Bronchial epithelial cell (primary cell): Measurements from ENCODE around the gene TSC22D2. TPM values are rescaled to one million over a fixed set of nuclear protein-coding genes. Genes with fewer than 3 reads are reported as not detected.

Experiments
- DNase-seq: peaks from one replicate; pipeline ENCODE4 v3.0.0-alpha.2; 2010; ENCODE audit warnings: low read depth
- FAIRE-seq: peaks from 2 replicates; lab custom pipeline; 2011; peaks lifted over from hg19 to GRCh38; lab: Jason Lieb, UNC
- H3K27me3 ChIP-seq: 2 replicates; pipeline ENCODE4 v1.5.1; 2011; ENCODE audit warnings: low read length; ENCODE audit not compliant: control insufficient read depth, insufficient read depth
- H3K36me3 ChIP-seq: 2 replicates; pipeline ENCODE4 v1.5.1; 2011; ENCODE audit warnings: low read length; ENCODE audit not compliant: control insufficient read depth, insufficient read depth
- H3K4me3 ChIP-seq: 2 replicates; pipeline ENCODE4 v1.5.1; 2011; ENCODE audit warnings: mild to moderate bottlenecking, low read depth, low read length, control low read depth
- CTCF ChIP-seq: IDR thresholded peaks from 2 replicates; pipeline ENCODE4 v1.5.1; 2011; ENCODE audit warnings: mild to moderate bottlenecking, moderate library complexity, low read length, control low read depth, inconsistent platforms; ENCODE audit not compliant: insufficient read depth, severe bottlenecking
- total RNA-seq: library from RNA; depleted of rRNA; stranded (reverse); fragments of >200 nt; gene quantifications from 2 replicates; pipeline ENCODE4 v1.2.1, GENCODE V29; 2014

The TSC22D2 gene
- total RNA-seq: 5.0 and 5.8 TPM in 2 replicates

- TF ChIP-seq CTCF: peak; percentile 18
- Histone ChIP-seq H3K36me3 (peaks cover 5% of the 10 kb centered on the region), H3K4me3 (peak within 1 kb of the TSS; percentile 96), H3K27me3 (no peaks in the 10 kb centered on the region)
- FAIRE-seq (no peak), DNase-seq (peak; percentile 77)
These were observed at the start of gene TSC22D2 for GRCh38 chr3:150408221-150409124. Gene TSC22D2 (plus strand): TSS chr3:150408298. CDS start chr3:150409351, 1,053 bp downstream.

- no peaks in the 10 kb centered on the region for H3K36me3 ChIP-seq
- DNase-seq: peak; percentile 47
- no peak overlapping the region for H3K4me3 ChIP-seq
- no peaks in the 10 kb centered on the region for H3K27me3 ChIP-seq
- FAIRE-seq: no peak
- TF ChIP-seq CTCF: no peak
These were observed 48.7 kb upstream of the TSC22D2 start for GRCh38 chr3:150359381-150359780.

- H3K36me3 ChIP-seq: no peaks in the 10 kb centered on the region
- no peaks in the 10 kb centered on the region for H3K27me3 ChIP-seq
- no peak for TF ChIP-seq CTCF
- no peak for FAIRE-seq
- DNase-seq: no peak
- H3K4me3 ChIP-seq: no peak overlapping the region
These were observed 47.1 kb upstream of the TSC22D2 start for GRCh38 chr3:150360966-150361365.

- TF ChIP-seq CTCF: no peak
- FAIRE-seq (no peak), DNase-seq (peak; percentile 95)
- Histone ChIP-seq H3K27me3 (no peaks in the 10 kb centered on the region), H3K4me3 (no peak overlapping the region), H3K36me3 (no peaks in the 10 kb centered on the region)
These were observed 45.4 kb upstream of the TSC22D2 start for GRCh38 chr3:150362515-150363302.

- H3K4me3 ChIP-seq: no peak overlapping the region
- TF ChIP-seq CTCF: no peak
- H3K36me3 ChIP-seq: no peaks in the 10 kb centered on the region
- H3K27me3 ChIP-seq: no peaks in the 10 kb centered on the region
- DNase-seq (no peak), FAIRE-seq (no peak)
These were observed 44.7 kb upstream of the TSC22D2 start for GRCh38 chr3:150363420-150363819.
